Osteoblast (primary cell): ENCODE data around the gene PLK2. TPM values are rescaled to one million over a fixed set of nuclear protein-coding genes. Genes with fewer than 3 reads are reported as not detected.

ENCODE experiments used
- DNase-seq: peaks from one replicate; pipeline ENCODE4 v3.0.0; 2011; ENCODE audit warnings: low spot score, mixed read lengths; ENCODE audit not compliant: insufficient read length; ENCODE audit errors: missing footprints
- H2AFZ ChIP-seq: 2 replicates; pipeline ENCODE4 v1.6.0; 2011; ENCODE audit warnings: mild to moderate bottlenecking, low read length
- H3K27ac ChIP-seq: 2 replicates; pipeline ENCODE4 v1.5.1; 2011; ENCODE audit warnings: mild to moderate bottlenecking, low read depth, low read length, moderate library complexity
- H3K27me3 ChIP-seq: 2 replicates; pipeline ENCODE4 v1.6.0; 2012; ENCODE audit warnings: mild to moderate bottlenecking, control low read depth, inconsistent platforms, low read length, moderate library complexity; ENCODE audit not compliant: insufficient read depth
- H3K36me3 ChIP-seq: 2 replicates; pipeline ENCODE4 v1.5.1; 2011; ENCODE audit warnings: mild to moderate bottlenecking, low read length, control low read depth, moderate library complexity; ENCODE audit not compliant: insufficient read depth
- H3K4me1 ChIP-seq: 2 replicates; pipeline ENCODE4 v1.5.1; 2011; ENCODE audit warnings: mild to moderate bottlenecking, low read length, control low read depth, moderate library complexity; ENCODE audit not compliant: insufficient read depth
- H3K4me2 ChIP-seq: 2 replicates; pipeline ENCODE4 v1.6.0; 2011; ENCODE audit warnings: mild to moderate bottlenecking, low read length; ENCODE audit not compliant: insufficient read depth
- H3K4me3 ChIP-seq: fragments of 200-600 bp; sonication (generic); 3 replicates; pipeline ENCODE4 v1.5.1; 2012; ENCODE audit warnings: mild to moderate bottlenecking, low read length, inconsistent platforms; ENCODE audit not compliant: insufficient read depth
- H3K79me2 ChIP-seq: 2 replicates; pipeline ENCODE4 v1.6.0; 2012; ENCODE audit warnings: mild to moderate bottlenecking, low read length, control low read depth, inconsistent platforms; ENCODE audit not compliant: insufficient read depth
- H3K9me3 ChIP-seq: 2 replicates; pipeline ENCODE4 v1.5.1; 2011; ENCODE audit warnings: low read depth, low read length, control low read depth
- H4K20me1 ChIP-seq: 2 replicates; pipeline ENCODE4 v1.6.0; 2012; ENCODE audit warnings: mild to moderate bottlenecking, low read length, control low read depth; ENCODE audit not compliant: insufficient read depth
- CTCF ChIP-seq: IDR thresholded peaks from 2 replicates; pipeline ENCODE4 v1.5.1; 2011; ENCODE audit warnings: mild to moderate bottlenecking, low read depth, low read length, moderate library complexity; ENCODE audit errors: extremely low read depth
- total RNA-seq: library from RNA; depleted of rRNA; stranded (reverse); fragments of >200 nt; gene quantifications from 2 replicates; pipeline ENCODE4 v1.2.3, GENCODE V29; 2012

The PLK2 gene
- total RNA-seq, 1 donor: 220 TPM

GRCh38 chr5:58456486-58456885, 3.4 kb downstream of the PLK2 start:
- Histone ChIP-seq H3K36me3 (peaks cover 65% of the 10 kb centered on the region), H3K27ac (peak overlapping the region; percentile 87), H4K20me1 (peaks cover 47% of the 10 kb centered on the region), H3K9me3 (no peaks in the 10 kb centered on the region), H2AFZ (no peak overlapping the region), H3K4me3 (peak overlapping the region; percentile 87), H3K4me2 (peak overlapping the region; percentile 75), H3K4me1 (peaks cover 38% of the 10 kb centered on the region), H3K79me2 (peaks cover 45% of the 10 kb centered on the region), H3K27me3 (no peaks in the 10 kb centered on the region)
- TF ChIP-seq CTCF: no peak
- no peak for DNase-seq

DNA sequence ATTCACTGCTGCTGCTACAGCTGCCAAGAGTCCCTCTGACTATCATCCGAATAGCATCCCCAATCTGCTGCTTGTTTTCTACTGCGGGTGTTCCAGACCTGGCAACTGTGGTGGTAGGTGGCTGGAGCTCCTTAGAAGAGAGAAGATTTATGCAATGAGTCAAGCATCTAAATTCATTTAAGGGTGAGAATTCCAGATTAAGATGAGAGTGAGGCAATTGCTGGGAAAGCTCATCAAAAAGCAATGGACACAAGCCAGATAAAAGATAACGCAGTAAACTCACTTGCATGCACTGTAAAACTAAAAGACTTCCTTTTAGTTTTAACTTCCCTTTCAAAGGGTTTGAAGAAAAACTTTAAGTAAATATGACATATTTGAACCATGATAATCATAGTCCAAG, 3.9 kb downstream of the PLK2 start:
- Histone ChIP-seq H3K36me3 (peaks cover 65% of the 10 kb centered on the region), H3K27me3 (no peaks in the 10 kb centered on the region), H3K27ac (peak overlapping the region; percentile 87), H4K20me1 (peaks cover 47% of the 10 kb centered on the region), H3K4me3 (peak overlapping the region; percentile 87), H2AFZ (no peak overlapping the region), H3K4me1 (peaks cover 38% of the 10 kb centered on the region), H3K9me3 (no peaks in the 10 kb centered on the region), H3K79me2 (peaks cover 45% of the 10 kb centered on the region), H3K4me2 (peak overlapping the region; percentile 75)
- DNase-seq: no peak
- TF ChIP-seq CTCF: no peak

DNA sequence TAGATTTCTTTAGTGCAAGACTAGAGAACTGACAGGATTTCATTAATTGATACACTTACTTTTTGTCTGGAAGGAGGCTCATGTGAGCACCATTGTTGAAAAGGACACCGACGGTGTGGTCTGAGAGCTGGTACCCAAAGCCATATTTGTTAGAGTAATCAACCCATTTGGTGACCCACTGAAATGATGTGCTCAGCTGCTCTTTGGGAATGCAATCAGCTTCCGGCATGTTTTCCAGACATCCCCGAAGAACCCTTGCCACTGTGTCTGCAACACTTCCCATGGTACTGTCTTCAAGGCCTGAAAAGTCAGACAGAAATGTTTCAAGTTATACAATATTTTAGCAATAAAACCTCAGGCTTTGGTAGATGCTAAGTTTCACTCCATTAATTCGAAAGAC, 4.4 kb downstream of the PLK2 start:
- H3K4me3 ChIP-seq: peak overlapping the region; percentile 87
- H3K4me2 ChIP-seq: peak overlapping the region; percentile 75
- no peak for TF ChIP-seq CTCF
- H3K79me2 ChIP-seq: peaks cover 45% of the 10 kb centered on the region
- peak overlapping the region; percentile 87 for H3K27ac ChIP-seq
- H3K4me1 ChIP-seq: peaks cover 40% of the 10 kb centered on the region
- no peak for DNase-seq
- H3K9me3 ChIP-seq: no peaks in the 10 kb centered on the region
- H3K27me3 ChIP-seq: no peaks in the 10 kb centered on the region
- peaks cover 65% of the 10 kb centered on the region for H3K36me3 ChIP-seq
- no peak overlapping the region for H2AFZ ChIP-seq
- peaks cover 47% of the 10 kb centered on the region for H4K20me1 ChIP-seq

DNA sequence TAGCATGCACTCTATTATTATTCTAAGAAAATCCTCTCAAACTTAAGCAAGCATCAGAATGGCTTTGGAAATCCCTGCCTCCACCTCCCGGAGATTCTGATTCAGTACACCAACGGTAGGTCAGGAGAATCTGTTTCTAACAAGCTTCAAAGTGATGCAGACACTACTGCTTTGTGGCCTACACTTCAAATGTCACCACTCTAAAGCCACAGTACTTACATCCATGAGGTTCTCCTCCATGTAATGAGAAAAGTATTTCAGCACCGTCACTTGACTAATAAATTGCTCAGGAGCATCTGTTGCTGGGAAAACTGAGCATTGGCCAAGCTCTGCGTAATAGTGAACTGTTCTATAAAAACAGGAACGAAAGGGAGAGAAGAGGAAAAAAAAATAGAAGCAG, 4.8 kb downstream of the PLK2 start:
- Histone ChIP-seq H3K27ac (peak overlapping the region; percentile 87), H3K27me3 (no peaks in the 10 kb centered on the region), H3K36me3 (peaks cover 65% of the 10 kb centered on the region), H3K9me3 (no peaks in the 10 kb centered on the region), H3K4me3 (peak overlapping the region; percentile 87), H2AFZ (no peak overlapping the region), H3K4me2 (peak overlapping the region; percentile 75), H3K4me1 (peaks cover 44% of the 10 kb centered on the region), H3K79me2 (peaks cover 45% of the 10 kb centered on the region), H4K20me1 (peaks cover 47% of the 10 kb centered on the region)
- no peak for TF ChIP-seq CTCF
- DNase-seq: no peak
